ENCODE results near the gene ENGASE.

The ENGASE gene

GRCh38 chr17:79135011-79135410, 60.4 kb downstream of the ENGASE start:
- DNase-seq (ENCODE audit: low read depth in 1 of 2, low spot score in 1 of 2) = no peak

GRCh38 chr17:79135628-79136405, 61.2 kb downstream of the ENGASE start:
- no peak for DNase-seq (ENCODE audit: low read depth in 1 of 2, low spot score in 1 of 2)

Measured in activated CD4-positive, alpha-beta T cell treated with anti-CD3 and anti-CD28 coated beads, Interleukin-2, amount 50 U/mL, for 24 hours (primary cell).